ENCODE data around the gene RAC3. TPM values are rescaled to one million over a fixed set of nuclear protein-coding genes. Genes with fewer than 3 reads are reported as not detected.

The RAC3 gene
- total and polyA plus RNA-seq, 9 of the 15 experiments (the other 6 are each of a cell fraction or from before 2014, with no cell fraction given), result 0.23 to 292 (median 118) TPM

DNA sequence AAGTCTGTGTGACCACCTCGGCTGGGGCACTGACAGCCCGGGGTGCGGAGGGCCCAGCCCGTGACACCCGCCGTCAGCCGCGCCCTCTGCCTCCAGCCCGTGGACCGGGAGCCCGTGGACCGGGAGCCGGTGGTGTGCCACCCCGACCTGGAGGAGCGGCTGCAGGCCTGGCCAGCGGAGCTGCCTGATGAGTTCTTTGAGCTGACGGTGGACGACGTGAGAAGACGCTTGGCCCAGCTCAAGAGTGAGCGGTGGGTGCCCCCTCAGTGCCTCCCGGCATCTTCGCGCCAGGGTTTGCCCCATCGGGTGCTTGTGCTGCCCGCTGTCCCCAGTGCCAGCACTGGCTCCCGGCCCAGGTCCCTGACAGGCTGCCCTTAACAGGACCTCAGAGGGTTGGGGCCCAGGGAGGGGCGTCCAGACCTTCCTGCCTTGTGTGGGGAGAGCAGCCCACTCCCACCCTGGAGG lies 22.5 kb upstream of the RAC3 start:
- no peak overlapping the region; a peak in 1 of 4 replicates for H3K9ac ChIP-seq (ENCODE audit: insufficient read depth in 1 of 2, low read depth in 2 of 2, low read length in 2 of 2)
- H3K27ac ChIP-seq (ENCODE audit: extremely low read depth, low read depth, low read length), result no peak overlapping the region
- DNase-seq (ENCODE audit: extremely low read depth in 1 of 4, low spot score in 3 of 4), result no peak
- no peak overlapping the region for H3K4me3 ChIP-seq
- H3K36me3 ChIP-seq (ENCODE audit: control insufficient read depth, insufficient read depth, low read length), result no peaks in the 10 kb centered on the region; the same call in 2 of the 3 replicates
- no peak for FAIRE-seq
- peaks cover 3% of the 10 kb centered on the region for H3K9me1 ChIP-seq (ENCODE audit: control insufficient read depth, insufficient read depth, low read length)
- no peaks in the 10 kb centered on the region for H3K27me3 ChIP-seq (ENCODE audit: control insufficient read depth in 2 of 2, insufficient read depth in 2 of 2, low read length in 2 of 2)
- 94% methylated on average over 12 of the region's 28 CpGs for WGBS (ENCODE audit: insufficient coverage, low coverage, missing lambda C conversion rate)
- ChIA-PET POLR2A (no interaction called here), CTCF (ENCODE audit: low intra/inter-chr PET ratio) (no interaction called here)
- TF ChIP-seq HNRNPL (IDR thresholded peaks at IDR 0.05; ENCODE audit: low read depth, low read length) (peak; percentile 28; the same call in 1 of the 2 replicates), TARDBP (IDR thresholded peaks at IDR 0.05) (no peak)
- H3K79me2 ChIP-seq (ENCODE audit: control insufficient read depth, insufficient read depth, low read length), result no peaks in the 10 kb centered on the region
- no peak overlapping the region for H2AFZ ChIP-seq (ENCODE audit: low read depth, low read length)
- 0 out of 2 replicates have a peak, but pooled peaks cover 4% of the 10 kb centered on the region for H4K20me1 ChIP-seq (replicated peaks; ENCODE audit: control insufficient read depth, insufficient read depth, low read length)
- H3K4me1 ChIP-seq (replicated peaks in 1 of 2; ENCODE audit: control insufficient read depth in 2 of 2, insufficient read depth in 2 of 2, low read length in 2 of 2), result peaks cover 0 to 84% of the 10 kb centered on the region in 2 experiments; a peak in 1 of 5 replicates
- H3K9me3 ChIP-seq (replicated peaks; ENCODE audit: control insufficient read depth, insufficient read depth, low read depth, low read length), result no peaks in the 10 kb centered on the region
- intact Hi-C loops (cut with micrococcal nuclease) (no loop called here), in situ Hi-C loops (cut with MboI) (no loop called here)
- no TSS peak for BruUV-seq (replicated peaks)
- H3K4me2 ChIP-seq (ENCODE audit: insufficient read depth, low read length), result no peak overlapping the region
- no peak for ATAC-seq

DNA sequence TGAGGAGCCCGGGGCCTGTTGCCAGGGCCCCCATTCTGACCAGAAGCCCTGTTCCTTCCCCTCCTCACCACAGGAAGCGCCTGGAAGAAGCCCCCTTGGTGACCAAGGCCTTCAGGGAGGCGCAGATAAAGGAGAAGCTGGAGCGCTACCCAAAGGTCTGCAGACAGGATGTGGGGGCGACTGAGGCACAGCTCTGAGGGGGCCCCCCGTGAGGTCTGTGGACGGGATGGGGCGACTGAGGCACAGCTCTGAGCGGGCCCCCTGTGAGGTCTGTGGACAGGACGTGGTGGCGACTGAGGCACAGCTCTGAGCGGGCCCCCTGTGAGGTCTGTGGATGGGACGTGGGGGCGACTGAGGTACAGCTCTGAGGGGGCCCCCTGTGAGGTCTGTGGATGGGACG lies 22.1 kb upstream of the RAC3 start:
- no peak for DNase-seq (ENCODE audit: extremely low read depth in 1 of 4, low spot score in 3 of 4)
- no TSS peak for BruUV-seq (replicated peaks)
- Histone ChIP-seq H3K36me3 (ENCODE audit: control insufficient read depth, insufficient read depth, low read length) (no peaks in the 10 kb centered on the region; the same call in 2 of the 3 replicates), H3K27ac (ENCODE audit: extremely low read depth, low read depth, low read length) (no peak overlapping the region), H4K20me1 (replicated peaks; ENCODE audit: control insufficient read depth, insufficient read depth, low read length) (0 out of 2 replicates have a peak, but pooled peaks cover 4% of the 10 kb centered on the region), H3K4me1 (replicated peaks in 1 of 2; ENCODE audit: control insufficient read depth in 2 of 2, insufficient read depth in 2 of 2, low read length in 2 of 2) (peaks cover 0 to 83% of the 10 kb centered on the region in 2 experiments; a peak in 1 of 5 replicates), H3K9ac (ENCODE audit: insufficient read depth in 1 of 2, low read depth in 2 of 2, low read length in 2 of 2) (no peak overlapping the region), H3K9me1 (ENCODE audit: control insufficient read depth, insufficient read depth, low read length) (peaks cover 3% of the 10 kb centered on the region), H3K4me3 (no peak overlapping the region), H3K4me2 (ENCODE audit: insufficient read depth, low read length) (no peak overlapping the region), H3K27me3 (ENCODE audit: control insufficient read depth in 2 of 2, insufficient read depth in 2 of 2, low read length in 2 of 2) (no peaks in the 10 kb centered on the region), H2AFZ (ENCODE audit: low read depth, low read length) (no peak overlapping the region), H3K79me2 (ENCODE audit: control insufficient read depth, insufficient read depth, low read length) (no peaks in the 10 kb centered on the region), H3K9me3 (replicated peaks; ENCODE audit: control insufficient read depth, insufficient read depth, low read depth, low read length) (no peaks in the 10 kb centered on the region)
- no peak for FAIRE-seq
- POLR2A ChIA-PET, result interaction anchor here (0.9 kb wide), 1 partner anchor 283 kb away, joined by 4 read pairs; no protein-coding TSS in a partner anchor
- intact Hi-C loops (cut with micrococcal nuclease), result no loop called here
- in situ Hi-C loops (cut with MboI), result no loop called here
- CTCF ChIA-PET (ENCODE audit: low intra/inter-chr PET ratio), result no interaction called here
- 84% methylated on average over 7 of the region's 15 CpGs for WGBS (ENCODE audit: insufficient coverage, low coverage, missing lambda C conversion rate)
- ATAC-seq, result no peak
- no peak for TF ChIP-seq POLR3A (IDR thresholded peaks at IDR 0.05; ENCODE audit: borderline replicate concordance, extremely low read depth, insufficient read depth, insufficient read length)
- TF ChIP-seq JUND (IDR thresholded peaks at IDR 0.05; ENCODE audit: borderline replicate concordance, low read depth, low read length), result no peak
- TF ChIP-seq JUND (tag; IDR thresholded peaks at IDR 0.05; ENCODE audit: borderline replicate concordance, low read depth, low read length), result no peak
- TF ChIP-seq MITF (IDR thresholded peaks at IDR 0.05), result no peak
- TF ChIP-seq MECOM (CRISPR knock-in tag; IDR thresholded peaks at IDR 0.05), result no peak
- no peak for TF ChIP-seq CHD1 (IDR thresholded peaks at IDR 0.05; ENCODE audit: low read length)
- TF ChIP-seq ZNF316 (IDR thresholded peaks at IDR 0.05), result no peak
- no peak for TF ChIP-seq ETS1 (conservative IDR thresholded peaks at IDR 0.05; ENCODE audit: control insufficient read depth, low read depth, low read length)
- TF ChIP-seq RHOXF2B (CRISPR knock-in tag; conservative IDR thresholded peaks at IDR 0.05), result no peak
- TF ChIP-seq MXD1 (CRISPR knock-in tag; IDR thresholded peaks at IDR 0.05; ENCODE audit: borderline replicate concordance, poor library complexity, severe bottlenecking), result no peak
- no peak for TF ChIP-seq ZNF830 (CRISPR knock-in tag; IDR thresholded peaks at IDR 0.05)

Data from K562 (cell line).